ENCODE measurements around the gene KIF16B. TPM values are rescaled to one million over a fixed set of nuclear protein-coding genes. Genes with fewer than 3 reads are reported as not detected.
"Not testable (repeated sequence)": the region's sequence is repeated elsewhere in the genome, so short reads cannot be mapped to it uniquely, and the experiment has no call there.

KIF16B gene
- total RNA-seq, 1 donor from 2014 or later, result 9.6 TPM

- intact Hi-C loops (cut with micrococcal nuclease), result no loop called here
Observed at GRCh38 chr20:16267526-16267925, 305.7 kb downstream of the KIF16B start.

DNA sequence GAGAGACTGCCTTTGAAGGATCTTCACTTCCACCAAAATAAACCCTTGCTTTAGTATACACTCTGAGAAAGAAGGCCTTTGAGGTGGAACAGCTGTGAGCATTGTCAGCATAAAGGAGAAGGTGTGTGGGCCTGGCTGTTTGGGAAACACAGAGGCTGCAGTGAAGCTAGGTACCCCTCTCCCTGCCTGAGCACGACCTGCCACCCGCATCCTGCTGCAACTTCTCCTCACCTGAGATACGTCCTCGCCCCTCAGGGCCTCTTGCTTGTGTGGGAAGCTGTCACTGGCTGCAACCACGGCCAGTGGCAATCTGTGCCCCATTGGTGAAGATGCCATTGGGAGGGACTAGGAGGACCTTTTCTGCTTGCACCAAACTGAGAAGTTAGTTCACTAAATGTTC lies 307.9 kb downstream of the KIF16B start:
- intact Hi-C loops (cut with micrococcal nuclease), result no loop called here

DNA sequence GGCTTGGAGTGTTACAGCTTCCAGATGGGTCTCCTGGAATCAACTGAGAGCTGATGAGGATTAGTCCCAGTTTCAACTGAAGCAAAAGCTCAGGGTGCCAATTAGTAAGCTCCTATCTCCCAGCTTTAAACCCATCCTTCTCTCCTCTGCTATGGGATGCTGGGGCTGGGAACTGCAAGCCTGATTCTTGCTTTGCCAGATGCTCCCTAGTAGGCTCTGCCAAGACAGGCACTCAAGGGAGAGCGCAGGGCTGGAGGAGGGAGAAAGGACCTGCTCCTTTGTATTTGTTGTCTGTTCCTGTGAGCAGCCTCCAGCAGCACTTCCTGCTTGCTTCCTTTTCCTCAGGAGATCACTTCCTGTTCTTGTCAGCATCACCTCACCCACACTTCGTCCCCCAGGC lies 309.7 kb downstream of the KIF16B start:
- intact Hi-C loops (cut with micrococcal nuclease), result no loop called here

- intact Hi-C loops (cut with micrococcal nuclease), result no loop called here
Observed at GRCh38 chr20:16262594-16262993, 310.7 kb downstream of the KIF16B start.

DNA sequence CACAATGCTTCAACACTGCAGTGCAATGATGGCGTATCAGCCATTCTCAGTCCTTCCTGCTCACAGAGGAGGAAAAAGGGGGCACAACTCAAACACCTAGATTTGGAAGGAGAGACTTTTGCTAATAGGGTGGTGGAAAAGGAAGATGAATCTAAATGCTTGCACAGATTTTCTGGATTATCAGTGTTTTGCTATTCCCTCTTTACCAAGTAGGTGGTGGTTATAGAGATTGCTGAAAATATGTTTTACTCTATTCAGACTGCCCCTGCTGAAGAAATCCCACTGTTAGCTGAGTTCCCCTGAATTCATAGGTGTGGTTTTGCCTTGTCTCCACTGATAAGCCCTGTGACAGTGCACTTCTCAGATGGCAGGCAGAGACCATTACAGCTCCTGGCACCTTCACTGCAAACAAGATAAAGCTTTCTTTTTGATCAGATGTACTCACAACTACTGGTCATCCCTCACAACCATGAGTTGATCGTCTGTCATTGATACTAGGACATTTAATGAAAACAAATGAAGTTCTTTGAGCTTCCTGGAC lies 311.4 kb downstream of the KIF16B start:
- intact Hi-C loops (cut with micrococcal nuclease), result no loop called here

DNA sequence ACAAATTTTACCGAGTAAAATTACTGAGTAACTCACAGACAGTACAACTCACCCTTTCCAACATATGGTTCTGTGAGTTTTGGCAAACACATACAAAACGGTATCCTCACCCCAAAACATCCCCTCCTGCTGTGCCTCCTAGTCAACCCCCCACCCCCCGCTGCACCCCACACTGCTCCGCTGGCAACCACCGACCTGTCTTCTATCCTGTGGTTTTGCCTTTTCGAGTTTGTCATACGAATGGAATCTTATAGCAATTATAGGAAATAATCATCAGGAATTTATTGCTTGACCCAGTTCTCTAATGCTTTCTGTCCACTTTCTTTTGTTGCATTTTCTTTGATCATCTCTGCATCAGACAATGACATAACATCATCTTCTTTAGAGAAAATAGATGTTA lies 312.3 kb downstream of the KIF16B start:
- intact Hi-C loops (cut with micrococcal nuclease), result no loop called here

DNA sequence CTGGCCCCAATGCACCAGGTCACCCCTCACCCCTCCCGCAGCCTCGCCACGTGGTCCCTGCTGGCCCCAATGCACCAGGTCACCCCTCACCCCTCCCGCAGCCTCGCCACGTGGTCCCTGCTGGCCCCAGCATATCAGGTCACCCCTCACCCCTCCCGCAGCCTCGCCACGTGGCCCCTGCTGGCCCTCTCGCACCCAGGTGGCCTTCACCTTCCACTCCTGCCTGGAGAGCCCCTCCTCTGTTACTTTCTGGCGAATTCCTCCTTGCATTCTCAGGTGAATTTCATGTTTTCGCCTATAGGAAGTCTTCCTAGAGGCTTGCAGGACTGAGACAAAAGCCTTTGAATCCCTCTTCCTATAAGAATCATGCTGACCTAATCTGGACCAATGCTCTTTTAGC lies 313.1 kb downstream of the KIF16B start:
- intact Hi-C loops (cut with micrococcal nuclease), result not testable (repeated sequence)

GRCh38 chr20:16258766-16259165 lies 314.5 kb downstream of the KIF16B start:
- intact Hi-C loops (cut with micrococcal nuclease), result no loop called here

- intact Hi-C loops (cut with micrococcal nuclease), result no loop called here
Observed at GRCh38 chr20:16257813-16258430, 315.3 kb downstream of the KIF16B start.

DNA sequence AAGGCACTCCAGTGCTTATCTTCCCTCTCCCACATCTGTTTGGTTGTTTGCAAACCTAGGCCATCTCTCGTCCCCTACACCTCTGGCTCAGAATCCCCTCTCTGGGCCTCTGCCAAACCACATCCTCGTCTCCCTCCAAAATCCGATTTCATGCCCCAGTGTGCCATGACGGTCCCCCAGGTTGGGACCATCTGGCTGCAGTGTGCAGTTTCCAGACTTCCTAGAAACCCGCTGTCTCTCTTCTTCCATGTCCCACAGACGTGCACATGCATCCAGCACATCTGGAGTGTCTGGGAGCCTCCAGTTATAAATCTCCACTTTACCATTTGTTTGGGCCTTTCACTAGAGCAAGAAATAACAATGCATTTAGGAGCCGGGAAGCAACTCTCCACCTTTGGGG lies 316.2 kb downstream of the KIF16B start:
- intact Hi-C loops (cut with micrococcal nuclease), result no loop called here

DNA sequence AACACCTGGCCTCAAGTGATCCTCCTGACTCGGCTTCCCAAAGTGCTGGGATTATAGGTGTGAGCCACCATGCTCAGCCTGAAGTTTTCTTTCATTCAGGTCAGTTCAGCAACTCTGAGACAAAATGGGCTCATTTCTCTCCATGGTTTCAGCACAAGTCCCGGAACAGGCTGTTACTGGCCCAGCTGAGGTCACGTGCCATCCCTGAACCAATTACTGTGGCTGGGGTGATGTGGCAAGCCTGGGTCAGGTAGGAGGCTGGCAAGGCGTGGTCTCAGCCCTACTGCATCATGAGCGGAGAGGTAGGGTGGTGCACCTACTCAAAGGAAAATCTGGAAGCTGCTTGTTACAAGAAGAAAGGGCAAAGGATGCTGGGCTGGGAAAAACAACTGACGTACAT lies 326.4 kb downstream of the KIF16B start:
- intact Hi-C loops (cut with micrococcal nuclease), result no loop called here

GRCh38 chr20:16246291-16246690 lies 327.0 kb downstream of the KIF16B start:
- intact Hi-C loops (cut with micrococcal nuclease), result no loop called here

- intact Hi-C loops (cut with micrococcal nuclease), result no loop called here
Observed at GRCh38 chr20:16245879-16246278, 327.4 kb downstream of the KIF16B start.

GRCh38 chr20:16244892-16245291 lies 328.4 kb downstream of the KIF16B start:
- intact Hi-C loops (cut with micrococcal nuclease), result no loop called here

DNA sequence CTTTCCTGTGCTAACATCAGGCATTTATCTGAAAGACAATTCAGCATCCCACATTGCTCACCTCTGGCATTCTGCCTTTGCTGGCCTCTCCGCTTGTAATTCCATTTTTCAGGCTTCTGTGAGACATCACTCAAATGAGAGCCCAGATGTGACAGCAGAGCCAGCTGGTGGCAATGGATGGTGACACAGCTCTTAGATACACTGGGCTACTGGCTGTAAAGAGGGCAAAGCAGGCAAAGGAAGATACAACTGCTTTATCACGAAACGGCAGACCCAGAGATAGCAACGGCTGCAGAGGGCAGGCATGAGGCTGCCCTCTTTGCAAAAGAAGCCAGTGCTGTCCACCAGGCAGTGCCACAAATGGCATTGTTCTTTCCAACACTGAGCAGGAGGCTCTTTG lies 329.8 kb downstream of the KIF16B start:
- intact Hi-C loops (cut with micrococcal nuclease), result no loop called here

DNA sequence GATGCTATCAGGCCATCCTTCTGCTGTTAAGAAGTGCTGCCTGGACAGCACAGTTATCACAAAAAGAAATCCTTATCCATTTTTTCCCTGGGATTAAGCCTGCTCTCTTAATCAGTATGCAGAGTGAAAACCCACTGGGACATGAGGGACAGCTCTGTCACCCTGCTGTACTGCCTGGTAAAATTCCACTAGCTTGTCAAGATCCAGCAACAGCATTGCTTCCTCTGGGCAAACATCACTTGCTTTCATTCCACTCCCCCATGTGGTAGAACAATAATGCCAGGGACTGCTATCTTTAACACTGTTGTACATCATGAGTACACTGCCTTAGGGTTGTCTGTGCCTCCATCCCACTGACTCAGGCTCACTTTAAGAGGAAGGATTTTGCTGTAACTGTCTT lies 331.3 kb downstream of the KIF16B start:
- intact Hi-C loops (cut with micrococcal nuclease), result no loop called here

- intact Hi-C loops (cut with micrococcal nuclease), result no loop called here
Observed at GRCh38 chr20:16240355-16240754, 332.9 kb downstream of the KIF16B start.

GRCh38 chr20:16236589-16237241 lies 336.5 kb downstream of the KIF16B start:
- intact Hi-C loops (cut with micrococcal nuclease), result no loop called here

- intact Hi-C loops (cut with micrococcal nuclease), result no loop called here
Observed at GRCh38 chr20:16230402-16230801, 342.8 kb downstream of the KIF16B start.

GRCh38 chr20:16229813-16230212 lies 343.4 kb downstream of the KIF16B start:
- intact Hi-C loops (cut with micrococcal nuclease), result no loop called here

GRCh38 chr20:16228722-16229121 lies 344.5 kb downstream of the KIF16B start:
- intact Hi-C loops (cut with micrococcal nuclease), result no loop called here

- intact Hi-C loops (cut with micrococcal nuclease), result not testable (repeated sequence)
Observed at GRCh38 chr20:16226961-16227360, 346.3 kb downstream of the KIF16B start.

- intact Hi-C loops (cut with micrococcal nuclease), result no loop called here
Observed at GRCh38 chr20:16224836-16225235, 348.4 kb downstream of the KIF16B start.

All from T-helper 1 cell treated with Interleukin-12 subunit alpha and Interleukin-12 subunit beta and Interleukin-4 antibody, amounts not matched to agents 30 ng/mL and 1 ng/mL, for 36 hours (primary cell).